HG03558 (cell line): ENCODE results near the gene PAQR5.
"Not testable (repeated sequence)": the region's sequence is repeated elsewhere in the genome, so short reads cannot be mapped to it uniquely, and the experiment has no call there.

ENCODE experiments used
- ATAC-seq: cut with Tn5 transposase; IDR thresholded peaks from one replicate; pipeline ENCODE4 v1.9.1; 2021; ENCODE audit warnings: moderate number of reproducible peaks; ENCODE audit not compliant: unreplicated experiment; ENCODE audit errors: extremely low read depth

PAQR5 gene

GRCh38 chr15:69412701-69413100 is 114.0 kb downstream of the PAQR5 start:
- ATAC-seq, result no peak

GRCh38 chr15:69413822-69414700 is 115.3 kb downstream of the PAQR5 start, which contains the start of gene KIF23:
Gene KIF23, plus strand, starts transcription at chr15:69414349. Its CDS starts 117 bp downstream, at chr15:69414466.
- peak; percentile 87 for ATAC-seq

- ATAC-seq, result peak; percentile 7
Measured at GRCh38 chr15:69414701-69415167, 116.0 kb downstream of the PAQR5 start.

GRCh38 chr15:69415381-69415780 is 116.7 kb downstream of the PAQR5 start:
- ATAC-seq, result no peak

GRCh38 chr15:69417581-69417980 is 118.9 kb downstream of the PAQR5 start:
- no peak for ATAC-seq

- ATAC-seq, result no peak
Measured at GRCh38 chr15:69421498-69421897, 122.8 kb downstream of the PAQR5 start.

- ATAC-seq, result no peak
Measured at GRCh38 chr15:69422336-69422895, 123.7 kb downstream of the PAQR5 start.

GRCh38 chr15:69424001-69424400 is 125.3 kb downstream of the PAQR5 start:
- no peak for ATAC-seq

GRCh38 chr15:69424748-69425413 is 126.2 kb downstream of the PAQR5 start:
- no peak for ATAC-seq

- no peak for ATAC-seq
Measured at GRCh38 chr15:69433831-69434230, 135.1 kb downstream of the PAQR5 start.

GRCh38 chr15:69434238-69434637 is 135.5 kb downstream of the PAQR5 start:
- ATAC-seq, result no peak

- no peak for ATAC-seq
Measured at GRCh38 chr15:69434679-69435078, 136.0 kb downstream of the PAQR5 start.

GRCh38 chr15:69435985-69436384 is 137.3 kb downstream of the PAQR5 start:
- no peak for ATAC-seq

- no peak for ATAC-seq
Measured at GRCh38 chr15:69436951-69437350, 138.2 kb downstream of the PAQR5 start.

- no peak for ATAC-seq
Measured at GRCh38 chr15:69439623-69440022, 140.9 kb downstream of the PAQR5 start.

- no peak for ATAC-seq
Measured at GRCh38 chr15:69443032-69443611, 144.4 kb downstream of the PAQR5 start.

- ATAC-seq, result no peak
Measured at GRCh38 chr15:69444686-69445085, 146.0 kb downstream of the PAQR5 start.

- ATAC-seq, result no peak
Measured at GRCh38 chr15:69446953-69447352, 148.2 kb downstream of the PAQR5 start.

- not testable (repeated sequence) for ATAC-seq
Measured at GRCh38 chr15:69450221-69450620, 151.5 kb downstream of the PAQR5 start.

- ATAC-seq, result no peak
Measured at GRCh38 chr15:69450968-69451695, 152.4 kb downstream of the PAQR5 start.
